GM13977 (cell line): Measurements from ENCODE around the gene DOCK10.

Experiments
- DNase-seq: peaks from one replicate; pipeline ENCODE4 v3.0.0; 2012; ENCODE audit warnings: low spot score
- CTCF ChIP-seq: IDR thresholded peaks from 2 replicates; pipeline ENCODE4 v1.5.1; 2012; ENCODE audit warnings: mild to moderate bottlenecking, control low read depth; ENCODE audit not compliant: insufficient read depth; ENCODE audit errors: extremely low read depth, missing control alignments
- in situ Hi-C: fragments of 300-500 bp; cut with MboI; formaldehyde crosslinking; loops from one replicate; pipeline ENCODE4 v1.12.0; 2022; ENCODE audit warnings: low sequenced_read_pairs, low pct_unique_long_range_greater_than_20kb, mixed read lengths, inconsistent platforms; ENCODE audit not compliant: unreplicated experiment

Gene DOCK10

GRCh38 chr2:224865016-224865415 is 177.3 kb downstream of the DOCK10 start:
- in situ Hi-C loops: no loop called here
- no peak for TF ChIP-seq CTCF
- DNase-seq: no peak

- TF ChIP-seq CTCF: no peak
- no peak for DNase-seq
- in situ Hi-C loops: no loop called here
These were observed 181.0 kb downstream of the DOCK10 start for GRCh38 chr2:224861266-224861665.

GRCh38 chr2:224860786-224861185 is 181.5 kb downstream of the DOCK10 start:
- in situ Hi-C loops: no loop called here
- DNase-seq: no peak
- TF ChIP-seq CTCF: no peak

GRCh38 chr2:224851811-224852210 is 190.5 kb downstream of the DOCK10 start:
- in situ Hi-C loops: no loop called here
- TF ChIP-seq CTCF: no peak
- no peak for DNase-seq

GRCh38 chr2:224850081-224850480 is 192.2 kb downstream of the DOCK10 start:
- TF ChIP-seq CTCF: no peak
- in situ Hi-C loops: no loop called here
- DNase-seq: no peak

GRCh38 chr2:224849264-224849663 is 193.0 kb downstream of the DOCK10 start:
- in situ Hi-C loops: no loop called here
- no peak for DNase-seq
- no peak for TF ChIP-seq CTCF
